GM19328 (cell line): Measurements from ENCODE around the gene PSMD8.
A peak's percentile ranks its signal among the peaks of the same experiment; 100 is the strongest.
"Not testable (repeated sequence)": the region's sequence is repeated elsewhere in the genome, so short reads cannot be mapped to it uniquely, and the experiment has no call there.

Experiments used
- ATAC-seq: cut with Tn5 transposase; IDR thresholded peaks from one replicate; pipeline ENCODE4 v1.9.1; 2021; ENCODE audit warnings: mild to moderate bottlenecking, moderate library complexity; ENCODE audit not compliant: unreplicated experiment

Gene PSMD8

GRCh38 chr19:38374332-38375097 lies at the start of gene PSMD8:
PSMD8 (plus strand) TSS chr19:38374571; CDS start chr19:38374602, 31 bp downstream.
- peak; percentile 94 for ATAC-seq

- ATAC-seq, result no peak
Observed at GRCh38 chr19:38326591-38326990, 47.8 kb upstream of the PSMD8 start.

- ATAC-seq, result no peak
Observed at GRCh38 chr19:38329651-38330050, 44.7 kb upstream of the PSMD8 start.

GRCh38 chr19:38331728-38332127 lies 42.6 kb upstream of the PSMD8 start:
- ATAC-seq, result no peak

GRCh38 chr19:38333245-38333644 lies 41.1 kb upstream of the PSMD8 start:
- no peak for ATAC-seq

- peak; percentile 64 for ATAC-seq
Observed at GRCh38 chr19:38335949-38336637, 38.3 kb upstream of the PSMD8 start.

- peak; percentile 43 for ATAC-seq
Observed at GRCh38 chr19:38336638-38337359, 37.6 kb upstream of the PSMD8 start.

- ATAC-seq, result no peak
Observed at GRCh38 chr19:38337360-38337653, 37.1 kb upstream of the PSMD8 start.

- ATAC-seq, result not testable (repeated sequence)
Observed at GRCh38 chr19:38339011-38339410, 35.4 kb upstream of the PSMD8 start.

- no peak for ATAC-seq
Observed at GRCh38 chr19:38340927-38341326, 33.4 kb upstream of the PSMD8 start.

GRCh38 chr19:38346837-38347236 lies 27.5 kb upstream of the PSMD8 start:
- ATAC-seq, result no peak

- no peak for ATAC-seq
Observed at GRCh38 chr19:38350883-38351282, 23.5 kb upstream of the PSMD8 start.

- no peak for ATAC-seq
Observed at GRCh38 chr19:38351865-38352395, 22.4 kb upstream of the PSMD8 start.

GRCh38 chr19:38352611-38353010 lies 21.8 kb upstream of the PSMD8 start:
- no peak for ATAC-seq

- no peak for ATAC-seq
Observed at GRCh38 chr19:38355728-38356725, 18.3 kb upstream of the PSMD8 start.

- ATAC-seq, result no peak
Observed at GRCh38 chr19:38358071-38358470, 16.3 kb upstream of the PSMD8 start.

GRCh38 chr19:38359242-38360021 lies 14.9 kb upstream of the PSMD8 start:
- no peak for ATAC-seq

GRCh38 chr19:38360351-38360750 lies 14.0 kb upstream of the PSMD8 start:
- ATAC-seq, result no peak

- no peak for ATAC-seq
Observed at GRCh38 chr19:38360839-38361631, 13.3 kb upstream of the PSMD8 start.
